Common myeloid progenitor, CD34-positive (primary cell): ENCODE measurements around the gene CHST15. TPM values are rescaled to one million over a fixed set of nuclear protein-coding genes. Genes with fewer than 3 reads are reported as not detected.

ENCODE experiments used
- CTCF ChIA-PET: fragments of 350-600 bp; sonication (Branson Sonifier 250); formaldehyde crosslinking; loops from one replicate; lab custom pipeline; 2021; ENCODE audit warnings: antibody characterized with exemption; lab: Charles Lee
- POLR2A ChIA-PET: fragments of 350-600 bp; sonication (Branson Sonifier 250); formaldehyde crosslinking; loops from one replicate; lab custom pipeline; 2021; ENCODE audit warnings: antibody characterized with exemption; lab: Charles Lee
- DNase-seq, 3 donors: peaks; one replicate each; pipeline versions ENCODE4 v3.0.0 to v3.0.0-alpha.2; 2013
- H3K27ac ChIP-seq, 2 experiments: 1 replicate in 1 of 2; 2 replicates in 1 of 2; pipeline ENCODE4 v1.7.0; 2013; ENCODE audit warnings: inconsistent platforms in 2 of 2, low read length in 2 of 2, mild to moderate bottlenecking in 2 of 2, low read depth in 1 of 2, moderate library complexity in 1 of 2; ENCODE audit not compliant: severe bottlenecking in 2 of 2, insufficient read depth in 1 of 2, poor library complexity in 1 of 2
- H3K27me3 ChIP-seq, 5 experiments: replicated peaks in 2 of 5; 1 replicate in 3 of 5; 2 replicates in 2 of 5; pipeline versions ENCODE4 v1.6.1 to v1.7.0; 2013; ENCODE audit warnings: low read length in 4 of 5, mild to moderate bottlenecking in 2 of 5, moderate library complexity in 2 of 5, inconsistent platforms in 1 of 5; ENCODE audit not compliant: insufficient read depth in 5 of 5, control insufficient read depth in 4 of 5
- H3K36me3 ChIP-seq, 4 experiments: 1 replicate in 2 of 4; 2 replicates in 2 of 4; pipeline versions ENCODE4 v1.6.1 to v1.7.0; 2013; ENCODE audit warnings: low read length in 3 of 4, control low read depth in 1 of 4, mild to moderate bottlenecking in 1 of 4; ENCODE audit not compliant: control insufficient read depth in 4 of 4, insufficient read depth in 4 of 4
- H3K4me1 ChIP-seq, 4 experiments: 1 replicate in 3 of 4; 2 replicates in 1 of 4; pipeline versions ENCODE4 v1.6.1 to v1.7.1; 2013; ENCODE audit warnings: low read length in 3 of 4, mild to moderate bottlenecking in 3 of 4, control low read depth in 1 of 4, inconsistent platforms in 1 of 4, moderate library complexity in 1 of 4; ENCODE audit not compliant: control insufficient read depth in 4 of 4, insufficient read depth in 4 of 4; ENCODE audit errors: control extremely low read depth in 1 of 4
- H3K4me3 ChIP-seq, 7 experiments: 1 replicate in 4 of 7; 2 replicates in 3 of 7; pipeline versions ENCODE4 v1.5.1 to v1.7.0; 2013; ENCODE audit warnings: mild to moderate bottlenecking in 7 of 7, low read length in 6 of 7, moderate library complexity in 6 of 7, inconsistent platforms in 2 of 7, low read depth in 2 of 7, control low read depth in 1 of 7; ENCODE audit not compliant: insufficient read depth in 4 of 7, control insufficient read depth in 1 of 7; ENCODE audit errors: extremely low read depth in 1 of 7
- H3K9me3 ChIP-seq, 5 experiments: 1 replicate in 4 of 5; 2 replicates in 1 of 5; pipeline versions ENCODE4 v1.6.1 to v1.7.1; 2013; ENCODE audit warnings: low read length in 4 of 5, mild to moderate bottlenecking in 2 of 5, inconsistent platforms in 1 of 5, low read depth in 1 of 5, moderate library complexity in 1 of 5; ENCODE audit not compliant: control insufficient read depth in 4 of 5, insufficient read depth in 2 of 5; ENCODE audit errors: control extremely low read depth in 1 of 5
- WGBS: methylation state at CpG from one replicate; pipeline ENCODE4 v1.1.5; 2013; ENCODE audit not compliant: insufficient coverage; 5-methylcytosine and 5-hydroxymethylcytosine counted together
- polyA plus RNA-seq: library from polyadenylated mRNA; unstranded; fragments of 120-200 nt; gene quantifications from one replicate; pipeline ENCODE4 v1.2.1, GENCODE V29; 2013

The CHST15 gene, protein sequence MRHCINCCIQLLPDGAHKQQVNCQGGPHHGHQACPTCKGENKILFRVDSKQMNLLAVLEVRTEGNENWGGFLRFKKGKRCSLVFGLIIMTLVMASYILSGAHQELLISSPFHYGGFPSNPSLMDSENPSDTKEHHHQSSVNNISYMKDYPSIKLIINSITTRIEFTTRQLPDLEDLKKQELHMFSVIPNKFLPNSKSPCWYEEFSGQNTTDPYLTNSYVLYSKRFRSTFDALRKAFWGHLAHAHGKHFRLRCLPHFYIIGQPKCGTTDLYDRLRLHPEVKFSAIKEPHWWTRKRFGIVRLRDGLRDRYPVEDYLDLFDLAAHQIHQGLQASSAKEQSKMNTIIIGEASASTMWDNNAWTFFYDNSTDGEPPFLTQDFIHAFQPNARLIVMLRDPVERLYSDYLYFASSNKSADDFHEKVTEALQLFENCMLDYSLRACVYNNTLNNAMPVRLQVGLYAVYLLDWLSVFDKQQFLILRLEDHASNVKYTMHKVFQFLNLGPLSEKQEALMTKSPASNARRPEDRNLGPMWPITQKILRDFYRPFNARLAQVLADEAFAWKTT
- 0.53 TPM for polyA plus RNA-seq

DNA sequence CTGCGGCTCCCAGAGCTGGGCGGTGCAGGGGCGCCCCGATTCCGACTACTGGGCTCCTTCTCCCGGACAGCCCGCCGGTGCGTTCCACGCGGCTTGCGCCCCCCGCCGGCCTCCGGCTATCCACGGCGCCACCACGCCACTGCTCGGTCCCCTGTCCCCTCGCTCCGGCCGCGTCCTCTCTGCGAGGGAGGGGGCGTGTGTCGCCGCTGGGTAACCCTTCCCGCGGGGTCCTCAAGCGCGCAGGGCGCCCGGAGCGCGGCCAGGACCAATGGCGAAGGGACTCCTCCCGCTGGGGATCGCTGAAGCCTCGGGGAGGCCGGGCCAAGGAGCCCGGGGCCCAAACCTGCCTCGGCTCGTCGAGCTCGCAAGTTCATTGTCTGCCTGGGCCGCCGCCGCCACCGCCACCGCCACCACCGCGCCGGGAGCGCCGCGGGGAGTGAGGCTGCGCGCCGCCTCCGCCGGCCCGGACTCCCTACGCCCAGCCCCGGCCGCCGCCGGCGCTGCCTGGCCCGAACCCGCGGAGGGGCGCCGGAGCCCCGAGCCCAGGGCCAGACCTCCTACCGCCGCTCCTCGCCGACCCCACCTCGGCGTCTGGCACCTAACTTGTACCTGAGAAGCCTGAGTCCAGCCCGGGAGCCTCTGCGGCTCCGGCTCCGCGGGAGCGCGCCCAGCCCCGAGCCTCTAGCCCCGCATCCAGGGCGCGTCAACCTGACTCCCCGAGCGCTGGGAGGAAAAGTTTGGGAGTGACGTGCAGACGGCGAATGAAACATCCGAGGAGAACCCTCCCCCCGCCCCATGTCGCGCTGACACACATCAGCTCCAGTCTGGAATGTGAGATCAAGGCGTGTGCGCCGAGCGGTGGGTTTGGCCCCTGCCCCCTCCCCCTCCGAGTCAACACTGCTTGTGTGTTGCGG is at the start of gene CHST15:
CHST15 (minus strand) TSS at position 739 of the 914 bp plus-strand sequence. CDS start 47,386 bp downstream, outside the sequence.
- peaks cover 4 to 90% (median 50%) of the 10 kb centered on the region in 5 experiments for H3K27me3 ChIP-seq
- H3K36me3 ChIP-seq: no peaks in the 10 kb centered on the region
- H3K4me1 ChIP-seq: peaks cover 0 to 29% (median 20%) of the 10 kb centered on the region in 4 experiments
- peaks cover 0 to 4% (median 0%) of the 10 kb centered on the region in 5 experiments for H3K9me3 ChIP-seq
- ChIA-PET POLR2A (interaction anchor here (1.2 kb wide), 1 partner anchor 10 kb away, joined by 3 read pairs; no protein-coding TSS in a partner anchor), CTCF (interaction anchor here (1.0 to 1.6 kb wide), 5 partner anchors 10 to 67 kb away, joined by 3 to 5 read pairs (median 3); no protein-coding TSS in a partner anchor)
- peak within 1 kb of the TSS in 6 of 7 experiments; percentile 26 to 66 (median 61) for H3K4me3 ChIP-seq
- DNase-seq: peak in 2 of 3 donors; percentile 41 to 49
- no peak within 1 kb of the TSS for H3K27ac ChIP-seq
- under 1% methylated on average over 69 of the region's 106 CpGs for WGBS

DNA sequence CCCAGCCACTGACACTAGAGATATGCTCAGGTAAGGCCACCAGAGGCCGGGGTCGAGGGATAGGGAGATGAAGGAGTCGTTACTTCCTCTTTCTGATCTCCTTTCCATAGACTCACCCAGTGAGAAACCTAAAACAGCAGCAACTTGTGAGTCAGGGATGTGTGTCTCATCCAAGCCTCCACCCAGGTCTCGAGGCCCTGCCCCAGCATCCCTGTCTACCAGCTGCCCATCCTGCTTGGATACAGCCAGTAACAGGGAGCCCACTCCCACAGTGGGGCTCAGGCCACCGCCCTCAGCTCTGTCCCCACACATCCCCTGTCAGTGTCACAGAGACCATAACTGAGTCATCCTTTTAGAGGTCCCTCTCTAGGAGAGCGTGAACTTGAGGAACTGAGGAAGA is 49.6 kb upstream of the CHST15 start:
- DNase-seq: peak in 2 of 3 donors; percentile 35 to 44
- ChIA-PET CTCF (interaction anchor here (0.7 to 1.6 kb wide), 3 partner anchors 8 to 17 kb away, joined by 4 to 5 read pairs (median 4); no protein-coding TSS in a partner anchor), POLR2A (no interaction called here)
- Histone ChIP-seq H3K9me3 (peaks cover 0 to 6% (median 1%) of the 10 kb centered on the region in 5 experiments), H3K27me3 (peaks cover 0 to 7% (median 2%) of the 10 kb centered on the region in 5 experiments), H3K4me1 (peaks cover 16 to 22% (median 20%) of the 10 kb centered on the region in 4 experiments), H3K27ac (no peak overlapping the region), H3K36me3 (no peaks in the 10 kb centered on the region), H3K4me3 (no peak overlapping the region)
- WGBS: 67% methylated on average over 5 of the region's 6 CpGs

DNA sequence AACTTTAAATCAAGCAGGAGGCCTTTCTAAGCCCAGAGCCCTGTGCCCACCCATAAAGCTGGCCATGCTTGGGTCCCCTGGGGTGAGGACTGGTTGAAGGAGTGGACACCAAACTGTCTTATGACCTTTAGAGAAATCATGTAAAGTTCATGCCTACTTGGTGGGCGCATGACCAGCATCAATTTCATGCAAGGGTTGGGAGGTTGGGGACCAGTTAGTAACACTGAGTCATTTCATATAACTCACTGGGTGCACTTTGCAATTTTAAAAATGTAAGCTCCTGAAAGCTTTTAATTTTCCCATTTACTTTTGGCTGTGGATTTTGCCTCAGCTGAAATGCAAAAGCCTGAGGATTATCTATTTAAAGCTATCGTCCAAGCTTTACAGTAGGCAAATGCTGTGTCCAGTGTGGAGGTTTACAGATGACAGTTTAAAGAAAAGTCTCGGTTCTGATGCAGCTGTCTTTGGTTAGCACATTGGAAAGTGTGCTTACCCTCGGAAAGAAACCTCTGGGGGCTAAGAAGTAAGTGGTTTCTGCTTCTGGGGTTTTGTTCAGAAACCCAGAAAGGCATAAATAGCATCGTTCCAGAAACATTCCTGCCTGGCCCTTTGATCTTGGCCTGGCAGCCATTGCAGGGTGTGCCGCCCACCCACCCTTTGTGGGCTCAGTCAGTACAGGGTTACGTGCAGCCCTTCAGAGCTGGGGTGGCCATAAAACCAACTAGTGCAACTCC is 48.8 kb upstream of the CHST15 start:
- ChIA-PET CTCF (interaction anchor here (0.7 to 1.6 kb wide), 3 partner anchors 9 to 16 kb away, joined by 4 to 5 read pairs (median 4); no protein-coding TSS in a partner anchor), POLR2A (no interaction called here)
- peaks cover 0 to 7% (median 2%) of the 10 kb centered on the region in 5 experiments for H3K27me3 ChIP-seq
- H3K9me3 ChIP-seq: peaks cover 0 to 6% (median 1%) of the 10 kb centered on the region in 5 experiments
- peaks cover 16 to 22% (median 20%) of the 10 kb centered on the region in 4 experiments for H3K4me1 ChIP-seq
- DNase-seq: no peak
- 94% methylated on average over 6 of the region's 7 CpGs for WGBS
- no peaks in the 10 kb centered on the region for H3K36me3 ChIP-seq
- no peak overlapping the region for H3K4me3 ChIP-seq
- H3K27ac ChIP-seq: no peak overlapping the region

DNA sequence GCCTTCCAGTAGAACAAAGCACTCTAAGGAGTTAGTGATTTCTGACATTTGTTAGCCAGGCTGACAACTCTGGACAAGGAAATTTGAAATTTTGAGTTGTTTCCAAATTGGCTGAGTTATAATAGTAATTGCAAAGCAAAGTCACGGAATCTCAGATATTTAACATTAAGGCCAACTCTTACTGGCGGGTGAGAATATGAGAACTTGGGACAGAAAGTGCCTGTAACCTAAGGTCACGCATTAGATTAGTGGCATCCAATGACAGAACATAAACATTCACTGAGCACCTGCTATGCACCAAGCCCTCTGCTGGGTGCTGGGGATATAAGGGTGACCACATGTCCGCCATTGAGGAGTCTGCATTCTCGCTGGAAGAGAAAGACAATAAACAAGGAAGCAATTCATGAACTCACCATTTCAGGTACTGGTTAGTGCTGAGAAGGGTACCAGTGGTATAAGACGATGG is 45.5 kb upstream of the CHST15 start:
- DNase-seq: no peak
- CTCF ChIA-PET: interaction anchor here (1.5 kb wide), 1 partner anchor 12 kb away, joined by 3 read pairs; no protein-coding TSS in a partner anchor
- peaks cover 0 to 7% (median 0%) of the 10 kb centered on the region in 5 experiments for H3K27me3 ChIP-seq
- peaks cover 0 to 3% (median 0%) of the 10 kb centered on the region in 4 experiments for H3K4me1 ChIP-seq
- 98% methylated on average over 5 of the region's 6 CpGs for WGBS
- H3K4me3 ChIP-seq: no peak overlapping the region
- no peak overlapping the region for H3K27ac ChIP-seq
- no peaks in the 10 kb centered on the region for H3K36me3 ChIP-seq
- POLR2A ChIA-PET: interaction anchor here (0.5 kb wide), 1 partner anchor 279 kb away, joined by 3 read pairs; no protein-coding TSS in a partner anchor
- peaks cover 0 to 6% (median 4%) of the 10 kb centered on the region in 5 experiments for H3K9me3 ChIP-seq

DNA sequence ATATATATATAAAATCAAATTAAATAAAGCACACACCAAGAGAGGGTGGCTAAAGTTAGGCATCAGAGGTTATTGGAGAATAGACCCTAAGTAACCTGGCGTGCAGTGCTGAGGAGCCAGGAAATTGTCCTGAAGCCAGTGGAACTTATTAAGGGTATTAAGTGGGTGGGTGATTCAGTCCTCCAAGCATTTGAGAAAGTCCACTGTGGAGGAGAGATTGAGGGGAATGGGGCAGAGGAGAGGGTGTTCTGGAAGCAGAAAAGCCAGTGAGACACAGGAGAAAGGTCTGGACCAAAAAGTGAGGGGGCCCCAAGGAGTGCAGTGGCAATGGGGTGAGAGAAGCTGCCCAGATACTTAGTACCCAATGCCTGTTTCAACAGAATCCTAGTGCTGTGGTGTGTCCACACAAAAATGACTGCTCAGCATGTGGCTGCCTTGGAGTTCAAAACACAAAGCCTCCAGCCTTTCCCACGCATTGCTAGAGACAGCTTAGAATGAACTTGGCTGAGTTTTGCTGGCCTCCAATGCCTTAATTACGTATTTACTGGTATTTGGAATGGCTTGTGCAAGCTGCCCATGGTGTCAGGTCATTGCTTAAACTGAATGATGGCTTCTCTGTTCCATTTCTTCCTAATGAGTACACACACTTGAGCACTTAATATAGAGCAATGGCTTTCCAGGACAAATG is 44.9 kb upstream of the CHST15 start:
- ChIA-PET CTCF (interaction anchor here (1.1 to 1.5 kb wide), 2 partner anchors 11 to 30 kb away, joined by 3 read pairs; no protein-coding TSS in a partner anchor), POLR2A (no interaction called here)
- H3K27ac ChIP-seq: no peak overlapping the region
- H3K4me3 ChIP-seq: no peak overlapping the region
- H3K9me3 ChIP-seq: peaks cover 0 to 6% (median 4%) of the 10 kb centered on the region in 5 experiments
- WGBS: 100% methylated on average over 1 of the region's 3 CpGs
- H3K4me1 ChIP-seq: peaks cover 0 to 3% (median 0%) of the 10 kb centered on the region in 4 experiments
- no peak for DNase-seq
- peaks cover 0 to 7% (median 0%) of the 10 kb centered on the region in 5 experiments for H3K27me3 ChIP-seq
- no peaks in the 10 kb centered on the region for H3K36me3 ChIP-seq
